ENCODE data around the gene KCNIP2. TPM values are rescaled to one million over a fixed set of nuclear protein-coding genes. Genes with fewer than 3 reads are reported as not detected.
"Not testable (repeated sequence)": the region's sequence is repeated elsewhere in the genome, so short reads cannot be mapped to it uniquely, and the experiment has no call there.

KCNIP2 gene
- polyA plus RNA-seq, 1 of the 3 experiments (the other 2 are of a cell fraction) = 1.0 TPM

- no peak overlapping the region for H3K4me3 ChIP-seq (ENCODE audit: low read depth in 2 of 2, low read length in 1 of 2)
- H3K9me3 ChIP-seq = no peaks in the 10 kb centered on the region
- WGBS (ENCODE audit: low lambda C conversion rate) = 95% methylated on average over 7 of the region's 7 CpGs
- peaks cover 84% of the 10 kb centered on the region for H3F3A ChIP-seq (replicated peaks; ENCODE audit: insufficient read depth)
- ChIA-PET POLR2A (interaction anchor here (0.6 kb wide), 1 partner anchor 1562 kb away, joined by 4 read pairs; no protein-coding TSS in a partner anchor), CTCF (interaction anchor here (1.3 kb wide), 1 partner anchor 8 kb away, joined by 5 read pairs; no protein-coding TSS in a partner anchor)
- no peaks in the 10 kb centered on the region for H3K9me2 ChIP-seq
- no peak for DNase-seq
- no peak overlapping the region for H3K4me2 ChIP-seq
- peaks cover 69% of the 10 kb centered on the region for H3K79me2 ChIP-seq (ENCODE audit: insufficient read depth)
- H3K27me3 ChIP-seq (ENCODE audit: insufficient read depth) = no peaks in the 10 kb centered on the region
- TF ChIP-seq ELF1 (IDR thresholded peaks at IDR 0.05) (no peak), GATA2 (CRISPR knock-in tag; IDR thresholded peaks at IDR 0.05) (no peak), RCOR1 (IDR thresholded peaks at IDR 0.05; ENCODE audit: low read length) (no peak), RFX5 (IDR thresholded peaks at IDR 0.05; ENCODE audit: low read length) (no peak), FOXJ3 (CRISPR knock-in tag; IDR thresholded peaks at IDR 0.05) (no peak), EZH2phosphoT487 (IDR thresholded peaks at IDR 0.05; ENCODE audit: borderline replicate concordance, low read depth) (no peak), IRF3 (IDR thresholded peaks at IDR 0.05; ENCODE audit: low read depth, low read length) (no peak)
- H4K20me1 ChIP-seq (ENCODE audit: insufficient read depth) = peaks cover 51% of the 10 kb centered on the region
- no peak overlapping the region for H2AFZ ChIP-seq (ENCODE audit: low read depth)
- H3K36me3 ChIP-seq (replicated peaks in 1 of 2; ENCODE audit: control insufficient read depth in 1 of 2, insufficient read depth in 2 of 2, low read length in 1 of 2) = peaks cover 70 to 96% of the 10 kb centered on the region in 2 experiments
- H3K9ac ChIP-seq = no peak overlapping the region
- H3K4me1 ChIP-seq (ENCODE audit: control insufficient read depth in 1 of 2, insufficient read depth in 2 of 2, low read depth in 1 of 2, low read length in 1 of 2) = peaks cover 0 to 2% of the 10 kb centered on the region in 2 experiments; a peak in 2 of 4 replicates
- no peak overlapping the region for H3K27ac ChIP-seq (ENCODE audit: low read depth in 2 of 2, low read length in 1 of 2)
These were observed 53.9 kb downstream of the KCNIP2 start for GRCh38 chr10:101789686-101790085.

- H3K9me2 ChIP-seq; H3K27ac ChIP-seq (ENCODE audit: low read depth in 2 of 2, low read length in 1 of 2); DNase-seq; H3K27me3 ChIP-seq (ENCODE audit: insufficient read depth); H3K4me2 ChIP-seq; POLR2A ChIA-PET; H2AFZ ChIP-seq (ENCODE audit: low read depth); H3K4me1 ChIP-seq (ENCODE audit: control insufficient read depth in 1 of 2, insufficient read depth in 2 of 2, low read depth in 1 of 2, low read length in 1 of 2); H3K9me3 ChIP-seq; H3K9ac ChIP-seq; H3K4me3 ChIP-seq (ENCODE audit: low read depth in 2 of 2, low read length in 1 of 2): not testable (repeated sequence)
- Histone ChIP-seq H4K20me1 (ENCODE audit: insufficient read depth) (peaks cover 51% of the 10 kb centered on the region), H3F3A (replicated peaks; ENCODE audit: insufficient read depth) (peaks cover 86% of the 10 kb centered on the region), H3K36me3 (replicated peaks in 1 of 2; ENCODE audit: control insufficient read depth in 1 of 2, insufficient read depth in 2 of 2, low read length in 1 of 2) (peaks cover 70 to 96% of the 10 kb centered on the region in 2 experiments), H3K79me2 (ENCODE audit: insufficient read depth) (peaks cover 64% of the 10 kb centered on the region)
- WGBS (ENCODE audit: low lambda C conversion rate) = 93% methylated on average over 9 of the region's 9 CpGs
- CTCF ChIA-PET = interaction anchor here (1.3 kb wide), 1 partner anchor 8 kb away, joined by 5 read pairs; no protein-coding TSS in a partner anchor
These were observed 54.4 kb downstream of the KCNIP2 start for GRCh38 chr10:101789231-101789630.

GRCh38 chr10:101785801-101786200 lies 57.8 kb downstream of the KCNIP2 start:
- H3K9ac ChIP-seq = no peak overlapping the region
- ChIA-PET CTCF (interaction anchor here (1.3 to 11.7 kb wide), 2 partner anchors 26 to 181 kb away, joined by 4 to 297 read pairs; no protein-coding TSS in a partner anchor), POLR2A (no interaction called here)
- peaks cover 40% of the 10 kb centered on the region for H4K20me1 ChIP-seq (ENCODE audit: insufficient read depth)
- no peak overlapping the region for H3K27ac ChIP-seq (ENCODE audit: low read depth in 2 of 2, low read length in 1 of 2)
- DNase-seq = no peak
- H3K9me2 ChIP-seq = no peaks in the 10 kb centered on the region
- H3K4me2 ChIP-seq = no peak overlapping the region
- no peak for TF ChIP-seq GABPA (IDR thresholded peaks at IDR 0.05; ENCODE audit: low read depth)
- TF ChIP-seq FOSL2 (IDR thresholded peaks at IDR 0.05; ENCODE audit: borderline replicate concordance, low read depth) = no peak
- no peak for TF ChIP-seq TEAD4 (IDR thresholded peaks at IDR 0.05; ENCODE audit: borderline replicate concordance, insufficient read depth)
- TF ChIP-seq ZBTB33 (IDR thresholded peaks at IDR 0.05; ENCODE audit: borderline replicate concordance, low read depth) = no peak
- TF ChIP-seq TCF12 (IDR thresholded peaks at IDR 0.05) = no peak
- no peak for TF ChIP-seq SMC3 (IDR thresholded peaks at IDR 0.05; ENCODE audit: low read depth, low read length)
- no peak for TF ChIP-seq NFIC (IDR thresholded peaks at IDR 0.05; ENCODE audit: borderline replicate concordance)
- no peak for TF ChIP-seq GATA2 (CRISPR knock-in tag; IDR thresholded peaks at IDR 0.05)
- no peak for TF ChIP-seq RCOR1 (IDR thresholded peaks at IDR 0.05; ENCODE audit: low read length)
- TF ChIP-seq EZH2phosphoT487 (IDR thresholded peaks at IDR 0.05; ENCODE audit: borderline replicate concordance, low read depth) = no peak
- no peak for TF ChIP-seq MXI1 (IDR thresholded peaks at IDR 0.05; ENCODE audit: low read depth, low read length)
- no peak for TF ChIP-seq RFX5 (IDR thresholded peaks at IDR 0.05; ENCODE audit: low read length)
- TF ChIP-seq MAX (IDR thresholded peaks at IDR 0.05; ENCODE audit: low read depth) = no peak
- no peak for TF ChIP-seq PBX3 (IDR thresholded peaks at IDR 0.05)
- TF ChIP-seq POLR2AphosphoS5 (IDR thresholded peaks at IDR 0.05; ENCODE audit: low read depth, low read length) = no peak
- H3K4me3 ChIP-seq (ENCODE audit: low read depth in 2 of 2, low read length in 1 of 2) = no peak overlapping the region
- H3K27me3 ChIP-seq (ENCODE audit: insufficient read depth) = no peaks in the 10 kb centered on the region
- H3F3A ChIP-seq (replicated peaks; ENCODE audit: insufficient read depth) = peaks cover 73% of the 10 kb centered on the region
- H3K4me1 ChIP-seq (ENCODE audit: control insufficient read depth in 1 of 2, insufficient read depth in 2 of 2, low read depth in 1 of 2, low read length in 1 of 2) = peaks cover 8 to 22% of the 10 kb centered on the region in 2 experiments; a peak in 3 of 4 replicates
- peaks cover 45 to 68% of the 10 kb centered on the region in 2 experiments for H3K36me3 ChIP-seq (replicated peaks in 1 of 2; ENCODE audit: control insufficient read depth in 1 of 2, insufficient read depth in 2 of 2, low read length in 1 of 2)
- no peaks in the 10 kb centered on the region for H3K9me3 ChIP-seq
- H2AFZ ChIP-seq (ENCODE audit: low read depth) = no peak overlapping the region
- WGBS (ENCODE audit: low lambda C conversion rate) = 88% methylated on average over 2 of the region's 2 CpGs
- H3K79me2 ChIP-seq (ENCODE audit: insufficient read depth) = peaks cover 40% of the 10 kb centered on the region
